SK-N-MC (cell line): ENCODE results near the gene PRXL2B.
A peak's percentile ranks its signal among the peaks of the same experiment; 100 is the strongest.

ENCODE experiments used
- DNase-seq: peaks from one replicate; pipeline ENCODE4 v3.0.0-alpha.2; 2011; ENCODE audit warnings: low read depth, low spot score
- H3K27ac ChIP-seq: fragments of 200-600 bp; sonication (generic); 2 replicates; pipeline ENCODE4 v1.5.1; 2016; ENCODE audit warnings: mixed run types
- H3K36me3 ChIP-seq: fragments of 200-600 bp; sonication (generic); 2 replicates; pipeline ENCODE4 v1.6.1; 2017; ENCODE audit warnings: antibody characterized with exemption, low read length, mixed read lengths; ENCODE audit not compliant: insufficient read depth
- H3K4me3 ChIP-seq: fragments of 200-600 bp; sonication (generic); 2 replicates; pipeline ENCODE4 v1.5.1; 2016
- H3K9ac ChIP-seq: fragments of 200-600 bp; sonication (generic); 2 replicates; pipeline ENCODE4 v1.8.0; 2017; ENCODE audit warnings: mixed run types, mixed read lengths; ENCODE audit not compliant: insufficient read length
- H3K9me3 ChIP-seq: fragments of 200-600 bp; sonication (generic); 2 replicates; pipeline ENCODE4 v1.6.1; 2017; ENCODE audit warnings: low read depth, mild to moderate bottlenecking, antibody characterized with exemption, low read length, moderate library complexity, mixed read lengths
- EZH2 ChIP-seq: fragments of 200-600 bp; sonication (generic); IDR thresholded peaks from one replicate; pipeline ENCODE4 v1.6.1; 2017; ENCODE audit warnings: antibody characterized with exemption
- FOXP2 ChIP-seq: optimal IDR thresholded peaks from 2 replicates; pipeline ENCODE3; 2011; ENCODE audit warnings: mild to moderate bottlenecking, moderate library complexity; ENCODE audit not compliant: insufficient read depth; ENCODE audit errors: extremely low read length, control extremely low read depth
- POLR2AphosphoS5 ChIP-seq: IDR thresholded peaks from 2 replicates; pipeline ENCODE4 v1.6.1; 2012; ENCODE audit warnings: mild to moderate bottlenecking, low read depth, low read length, borderline replicate concordance

PRXL2B gene

GRCh38 chr1:2578758-2579118 lies 7.8 kb upstream of the PRXL2B start:
- Histone ChIP-seq H3K27ac (no peak overlapping the region), H3K9ac (no peak overlapping the region), H3K36me3 (no peaks in the 10 kb centered on the region), H3K9me3 (no peaks in the 10 kb centered on the region), H3K4me3 (no peak overlapping the region)
- TF ChIP-seq EZH2 (no peak), POLR2AphosphoS5 (no peak), FOXP2 (no peak)
- DNase-seq: no peak

- H3K27ac ChIP-seq: no peak overlapping the region
Observed at GRCh38 chr1:2580691-2581090, 5.9 kb upstream of the PRXL2B start.

GRCh38 chr1:2582391-2582790 lies 4.2 kb upstream of the PRXL2B start:
- no peaks in the 10 kb centered on the region for H3K36me3 ChIP-seq
- DNase-seq: no peak
- no peak overlapping the region for H3K4me3 ChIP-seq
- H3K9me3 ChIP-seq: no peaks in the 10 kb centered on the region
- no peak overlapping the region for H3K9ac ChIP-seq
- no peak overlapping the region for H3K27ac ChIP-seq
- no peak for TF ChIP-seq POLR2AphosphoS5
- TF ChIP-seq EZH2: no peak
- TF ChIP-seq FOXP2: no peak

More at GRCh38 chr1:2580691-2581090, 5.9 kb upstream of the PRXL2B start:
- no peak overlapping the region for H3K9ac ChIP-seq
- DNase-seq: no peak
- no peaks in the 10 kb centered on the region for H3K9me3 ChIP-seq
- TF ChIP-seq POLR2AphosphoS5 (no peak), EZH2 (no peak), FOXP2 (no peak)
- H3K4me3 ChIP-seq: no peak overlapping the region
- H3K36me3 ChIP-seq: no peaks in the 10 kb centered on the region

GRCh38 chr1:2583331-2583791 lies 3.2 kb upstream of the PRXL2B start:
- no peaks in the 10 kb centered on the region for H3K36me3 ChIP-seq
- TF ChIP-seq EZH2: no peak
- H3K27ac ChIP-seq: no peak overlapping the region
- H3K4me3 ChIP-seq: no peak overlapping the region
- DNase-seq: no peak
- no peaks in the 10 kb centered on the region for H3K9me3 ChIP-seq
- no peak overlapping the region for H3K9ac ChIP-seq

- Histone ChIP-seq H3K9ac (no peak overlapping the region), H3K4me3 (no peak overlapping the region), H3K9me3 (no peaks in the 10 kb centered on the region), H3K36me3 (no peaks in the 10 kb centered on the region), H3K27ac (no peak overlapping the region)
- no peak for DNase-seq
- no peak for TF ChIP-seq POLR2AphosphoS5
- TF ChIP-seq FOXP2: no peak
- TF ChIP-seq EZH2: no peak
Observed at GRCh38 chr1:2583871-2584351, 2.7 kb upstream of the PRXL2B start.

GRCh38 chr1:2584686-2585317 lies 1.8 kb upstream of the PRXL2B start:
- H3K9ac ChIP-seq: peak overlapping the region; percentile 89
- H3K4me3 ChIP-seq: peak overlapping the region; percentile 96
- no peak for DNase-seq
- H3K9me3 ChIP-seq: no peaks in the 10 kb centered on the region
- no peak for TF ChIP-seq POLR2AphosphoS5
- TF ChIP-seq EZH2: no peak
- no peak for TF ChIP-seq FOXP2
- H3K27ac ChIP-seq: 0 out of 2 replicates have a peak overlapping the region, but pooled peaks have one; percentile 1
- H3K36me3 ChIP-seq: no peaks in the 10 kb centered on the region

GRCh38 chr1:2585318-2586092 lies 1.1 kb upstream of the PRXL2B start:
- Histone ChIP-seq H3K36me3 (no peaks in the 10 kb centered on the region), H3K9me3 (no peaks in the 10 kb centered on the region), H3K9ac (peak overlapping the region; percentile 89), H3K4me3 (peak overlapping the region; percentile 96), H3K27ac (peak overlapping the region; percentile 62; the same call in 1 of the 2 replicates)
- TF ChIP-seq FOXP2 (no peak), POLR2AphosphoS5 (peak; percentile 77), EZH2 (no peak)
- peak; percentile 8 for DNase-seq

- TF ChIP-seq POLR2AphosphoS5: 0 out of 2 replicates have a peak, but pooled peaks have one; percentile 6
- no peak for TF ChIP-seq FOXP2
- Histone ChIP-seq H3K4me3 (peak overlapping the region; percentile 96), H3K9ac (peak overlapping the region; percentile 73), H3K9me3 (no peaks in the 10 kb centered on the region), H3K36me3 (no peaks in the 10 kb centered on the region), H3K27ac (no peak overlapping the region)
- no peak for DNase-seq
Observed at GRCh38 chr1:2587071-2587859, 688 bp downstream of the PRXL2B start.
